GM23338 (cell line): ENCODE data around the gene ZNF674. TPM values are rescaled to one million over a fixed set of nuclear protein-coding genes. Genes with fewer than 3 reads are reported as not detected.

Experiments used
- ATAC-seq: fragments of 200-7000 bp; cut with Tn5 transposase; 3 replicates; pipeline ENCODE4 v1.9.1; 2020
- DNase-seq: peaks from one replicate; pipeline ENCODE4 v3.0.0-alpha.2; 2015; ENCODE audit warnings: low spot score
- H2AFZ ChIP-seq: fragments of 200-600 bp; sonication (generic); 2 replicates; pipeline ENCODE4 v1.8.0; 2016; ENCODE audit warnings: antibody characterized with exemption, mild to moderate bottlenecking, moderate library complexity
- H3F3A ChIP-seq: fragments of 200-600 bp; sonication (generic); replicated peaks from 2 replicates; pipeline ENCODE4 v1.8.0; 2017; ENCODE audit warnings: antibody characterized with exemption, mixed run types, low read depth
- H3K27ac ChIP-seq: fragments of 200-600 bp; sonication (generic); 2 replicates; pipeline ENCODE4 v1.6.1; 2016; ENCODE audit warnings: low read depth
- H3K27me3 ChIP-seq: fragments of 200-600 bp; sonication (generic); 2 replicates; pipeline ENCODE4 v1.8.0; 2016; ENCODE audit warnings: mild to moderate bottlenecking, mixed run types, moderate library complexity; ENCODE audit not compliant: insufficient read depth
- H3K36me3 ChIP-seq: fragments of 200-600 bp; sonication (generic); 2 replicates; pipeline ENCODE4 v1.8.0; 2016; ENCODE audit warnings: mild to moderate bottlenecking; ENCODE audit not compliant: insufficient read depth
- H3K4me1 ChIP-seq: fragments of 200-600 bp; sonication (generic); 2 replicates; pipeline ENCODE4 v1.8.0; 2016; ENCODE audit warnings: mild to moderate bottlenecking, moderate library complexity; ENCODE audit not compliant: insufficient read depth
- H3K4me2 ChIP-seq: fragments of 200-600 bp; sonication (generic); 2 replicates; pipeline ENCODE4 v1.7.1; 2017; ENCODE audit warnings: mixed run types
- H3K4me3 ChIP-seq: fragments of 200-600 bp; sonication (generic); 2 replicates; pipeline ENCODE4 v1.6.1; 2016; ENCODE audit warnings: mixed run types
- H3K79me2 ChIP-seq: fragments of 200-600 bp; sonication (generic); replicated peaks from 2 replicates; pipeline ENCODE4 v1.8.0; 2017; ENCODE audit warnings: mild to moderate bottlenecking; ENCODE audit not compliant: insufficient read depth
- H3K9me2 ChIP-seq: fragments of 200-600 bp; sonication (generic); 2 replicates; pipeline ENCODE4 v1.8.0; 2017; ENCODE audit not compliant: insufficient read depth
- H4K20me1 ChIP-seq: fragments of 200-600 bp; sonication (generic); replicated peaks from 2 replicates; pipeline ENCODE4 v1.8.0; 2017; ENCODE audit warnings: mild to moderate bottlenecking; ENCODE audit not compliant: insufficient read depth
- H3K27ac Mint-ChIP-seq: 2 replicates; pipeline ENCODE4 v1.8.0; 2020; ENCODE audit warnings: inconsistent platforms, mild to moderate bottlenecking, moderate library complexity, mixed read lengths
- H3K27me3 Mint-ChIP-seq: 3 replicates; pipeline ENCODE4 v1.8.0; 2022; ENCODE audit warnings: low read depth, mild to moderate bottlenecking, moderate library complexity, mixed read lengths, inconsistent platforms; ENCODE audit not compliant: insufficient read depth, poor library complexity
- H3K36me3 Mint-ChIP-seq: 3 replicates; pipeline ENCODE4 v1.8.0; 2021; ENCODE audit warnings: low read depth, mild to moderate bottlenecking, inconsistent platforms, moderate library complexity, mixed read lengths
- H3K4me1 Mint-ChIP-seq: 3 replicates; pipeline ENCODE4 v1.8.0; 2020; ENCODE audit warnings: mild to moderate bottlenecking, inconsistent platforms, mixed read lengths
- H3K4me3 Mint-ChIP-seq: 3 replicates; pipeline ENCODE4 v1.8.0; 2021; ENCODE audit warnings: moderate library complexity, mild to moderate bottlenecking, inconsistent platforms, mixed read lengths
- H3K9me3 Mint-ChIP-seq: 3 replicates; pipeline ENCODE4 v1.8.0; 2020; ENCODE audit warnings: moderate library complexity, mild to moderate bottlenecking, inconsistent platforms, mixed read lengths
- CREB1 ChIP-seq: fragments of 250-450 bp; sonication (Bioruptor Pico); IDR thresholded peaks from 2 replicates; pipeline ENCODE4 v1.5.0; 2020; ENCODE audit warnings: low read depth, mild to moderate bottlenecking, moderate library complexity
- ETS1 ChIP-seq: IDR thresholded peaks from 2 replicates; pipeline ENCODE4 v1.6.1; 2016; ENCODE audit warnings: antibody characterized with exemption
- EZH2 ChIP-seq: fragments of 200-600 bp; sonication (generic); IDR thresholded peaks from one replicate; pipeline ENCODE4 v1.8.0; 2017; ENCODE audit warnings: antibody characterized with exemption, mild to moderate bottlenecking, low read depth; ENCODE audit not compliant: unreplicated experiment
- EZH2phosphoT487 ChIP-seq: fragments of 200-600 bp; sonication (generic); IDR thresholded peaks from one replicate; pipeline ENCODE4 v1.8.1; 2018; ENCODE audit warnings: antibody characterized with exemption; ENCODE audit not compliant: unreplicated experiment
- JUNB ChIP-seq: IDR thresholded peaks from one replicate; pipeline ENCODE4 v1.6.1; 2016; ENCODE audit warnings: antibody characterized with exemption; ENCODE audit not compliant: unreplicated experiment
- NANOG ChIP-seq: IDR thresholded peaks from 2 replicates; pipeline ENCODE4 v1.6.1; 2016; ENCODE audit warnings: antibody characterized with exemption, borderline replicate concordance
- POLR2AphosphoS5 ChIP-seq: IDR thresholded peaks from 2 replicates; pipeline ENCODE4 v1.6.1; 2016; ENCODE audit warnings: antibody characterized with exemption, low read depth
- STAT1 ChIP-seq: IDR thresholded peaks from one replicate; pipeline ENCODE4 v1.6.1; 2016; ENCODE audit warnings: antibody characterized with exemption; ENCODE audit not compliant: unreplicated experiment
- ZNF114 ChIP-seq: fragments of 250-450 bp; sonication (Bioruptor Pico); IDR thresholded peaks from 2 replicates; pipeline ENCODE4 v1.5.0; 2020; ENCODE audit warnings: mild to moderate bottlenecking, moderate library complexity
- ZNF331 ChIP-seq: fragments of 250-450 bp; sonication (Bioruptor Pico); IDR thresholded peaks from 2 replicates; pipeline ENCODE4 v1.5.0; 2020; ENCODE audit warnings: low read depth, mild to moderate bottlenecking, moderate library complexity
- ZNF462 ChIP-seq: fragments of 250-450 bp; sonication (Bioruptor Pico); IDR thresholded peaks from 2 replicates; pipeline ENCODE4 v1.5.0; 2020; ENCODE audit warnings: mild to moderate bottlenecking, moderate library complexity
- polyA plus RNA-seq: library from polyadenylated mRNA; unstranded; fragments of >200 nt; fragmentation: Nextera tagmentation; extraction: Ambion mirVana; gene quantifications from 2 replicates; pipeline ENCODE4 v1.2.1, GENCODE V29; 2016
- total RNA-seq: library from RNA; depleted of rRNA; stranded (reverse); fragments of >200 nt; shearing (Covaris generic); gene quantifications from 2 replicates; pipeline ENCODE4 v1.2.3, GENCODE V29; 2014
- TF ChIP-seq, protein P1 (sequence below): IDR thresholded peaks from one replicate; pipeline ENCODE4 v1.6.1; 2018; ENCODE audit warnings: antibody characterized with exemption; ENCODE audit not compliant: unreplicated experiment
- TF ChIP-seq, protein P2 (sequence below), 2 experiments: fragments of 200-600 bp in 1 of 2; sonication (generic) in 1 of 2; conservative IDR thresholded peaks; 2 replicates each; pipeline versions ENCODE4 v1.5.1 to v1.6.1; 2016 to 2017; ENCODE audit warnings: antibody characterized with exemption in 2 of 2, low read depth in 2 of 2, mild to moderate bottlenecking in 2 of 2, moderate library complexity in 1 of 2

The ZNF674 gene
- total and polyA plus RNA-seq, 2 experiments from 2014 or later = 3.0 to 5.5 TPM

DNA sequence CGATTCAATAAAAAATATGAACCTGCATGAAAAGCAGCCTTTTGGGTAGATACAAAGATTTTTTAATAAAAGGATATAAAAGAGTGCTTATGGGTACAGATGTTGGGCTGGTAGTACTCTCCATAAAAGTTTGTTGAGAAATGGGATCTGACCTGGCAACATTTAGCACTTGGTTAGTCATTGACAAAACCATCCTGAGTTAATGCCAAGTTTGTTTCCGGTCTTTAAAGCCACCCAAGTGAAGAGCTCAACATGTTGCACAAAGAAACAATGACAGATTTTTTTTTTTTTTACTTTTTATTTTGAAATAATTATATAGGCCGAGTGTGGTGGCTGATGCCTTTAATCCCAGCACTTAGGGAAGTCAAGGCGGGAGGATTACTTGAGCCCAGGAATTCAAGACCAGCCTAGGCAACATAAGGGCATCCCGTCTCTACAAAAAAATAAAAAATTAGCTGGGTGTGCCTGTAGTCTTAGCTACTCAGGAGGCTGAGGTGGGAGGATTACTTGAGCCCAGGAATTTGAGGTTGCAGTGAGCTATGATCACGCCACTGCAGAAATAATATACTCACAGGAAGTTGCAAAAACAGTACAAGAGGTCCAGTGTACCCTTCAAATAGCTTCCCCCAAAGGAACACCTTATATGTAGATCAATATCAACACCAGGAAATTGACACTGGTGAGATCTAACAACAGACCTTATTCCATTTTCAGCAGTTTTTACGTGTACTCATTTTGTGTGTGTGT, 44.9 kb upstream of the ZNF674 start:
- peaks cover 45% of the 10 kb centered on the region for H3K4me1 Mint-ChIP-seq
- TF ChIP-seq ETS1 (no peak), ZNF331 (CRISPR knock-in tag) (no peak), ZNF114 (CRISPR knock-in tag) (no peak), ZNF462 (CRISPR knock-in tag) (no peak), CREB1 (CRISPR knock-in tag) (no peak), POLR2AphosphoS5 (no peak), JUNB (no peak), NANOG (no peak), STAT1 (no peak), EZH2 (no peak), EZH2phosphoT487 (no peak)
- TF ChIP-seq, protein P1, sequence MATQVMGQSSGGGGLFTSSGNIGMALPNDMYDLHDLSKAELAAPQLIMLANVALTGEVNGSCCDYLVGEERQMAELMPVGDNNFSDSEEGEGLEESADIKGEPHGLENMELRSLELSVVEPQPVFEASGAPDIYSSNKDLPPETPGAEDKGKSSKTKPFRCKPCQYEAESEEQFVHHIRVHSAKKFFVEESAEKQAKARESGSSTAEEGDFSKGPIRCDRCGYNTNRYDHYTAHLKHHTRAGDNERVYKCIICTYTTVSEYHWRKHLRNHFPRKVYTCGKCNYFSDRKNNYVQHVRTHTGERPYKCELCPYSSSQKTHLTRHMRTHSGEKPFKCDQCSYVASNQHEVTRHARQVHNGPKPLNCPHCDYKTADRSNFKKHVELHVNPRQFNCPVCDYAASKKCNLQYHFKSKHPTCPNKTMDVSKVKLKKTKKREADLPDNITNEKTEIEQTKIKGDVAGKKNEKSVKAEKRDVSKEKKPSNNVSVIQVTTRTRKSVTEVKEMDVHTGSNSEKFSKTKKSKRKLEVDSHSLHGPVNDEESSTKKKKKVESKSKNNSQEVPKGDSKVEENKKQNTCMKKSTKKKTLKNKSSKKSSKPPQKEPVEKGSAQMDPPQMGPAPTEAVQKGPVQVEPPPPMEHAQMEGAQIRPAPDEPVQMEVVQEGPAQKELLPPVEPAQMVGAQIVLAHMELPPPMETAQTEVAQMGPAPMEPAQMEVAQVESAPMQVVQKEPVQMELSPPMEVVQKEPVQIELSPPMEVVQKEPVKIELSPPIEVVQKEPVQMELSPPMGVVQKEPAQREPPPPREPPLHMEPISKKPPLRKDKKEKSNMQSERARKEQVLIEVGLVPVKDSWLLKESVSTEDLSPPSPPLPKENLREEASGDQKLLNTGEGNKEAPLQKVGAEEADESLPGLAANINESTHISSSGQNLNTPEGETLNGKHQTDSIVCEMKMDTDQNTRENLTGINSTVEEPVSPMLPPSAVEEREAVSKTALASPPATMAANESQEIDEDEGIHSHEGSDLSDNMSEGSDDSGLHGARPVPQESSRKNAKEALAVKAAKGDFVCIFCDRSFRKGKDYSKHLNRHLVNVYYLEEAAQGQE = no peak
- TF ChIP-seq, protein P2, sequence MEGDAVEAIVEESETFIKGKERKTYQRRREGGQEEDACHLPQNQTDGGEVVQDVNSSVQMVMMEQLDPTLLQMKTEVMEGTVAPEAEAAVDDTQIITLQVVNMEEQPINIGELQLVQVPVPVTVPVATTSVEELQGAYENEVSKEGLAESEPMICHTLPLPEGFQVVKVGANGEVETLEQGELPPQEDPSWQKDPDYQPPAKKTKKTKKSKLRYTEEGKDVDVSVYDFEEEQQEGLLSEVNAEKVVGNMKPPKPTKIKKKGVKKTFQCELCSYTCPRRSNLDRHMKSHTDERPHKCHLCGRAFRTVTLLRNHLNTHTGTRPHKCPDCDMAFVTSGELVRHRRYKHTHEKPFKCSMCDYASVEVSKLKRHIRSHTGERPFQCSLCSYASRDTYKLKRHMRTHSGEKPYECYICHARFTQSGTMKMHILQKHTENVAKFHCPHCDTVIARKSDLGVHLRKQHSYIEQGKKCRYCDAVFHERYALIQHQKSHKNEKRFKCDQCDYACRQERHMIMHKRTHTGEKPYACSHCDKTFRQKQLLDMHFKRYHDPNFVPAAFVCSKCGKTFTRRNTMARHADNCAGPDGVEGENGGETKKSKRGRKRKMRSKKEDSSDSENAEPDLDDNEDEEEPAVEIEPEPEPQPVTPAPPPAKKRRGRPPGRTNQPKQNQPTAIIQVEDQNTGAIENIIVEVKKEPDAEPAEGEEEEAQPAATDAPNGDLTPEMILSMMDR (conservative IDR thresholded peaks at IDR 0.05; ENCODE audit: low read depth in 2 of 2) = no peak
- H3K27ac Mint-ChIP-seq = no peak overlapping the region
- no peak overlapping the region for H3K4me3 Mint-ChIP-seq
- Histone ChIP-seq H3K4me3 (no peak overlapping the region), H3K36me3 (no peaks in the 10 kb centered on the region), H3K9me2 (no peaks in the 10 kb centered on the region), H3K79me2 (peaks cover 62% of the 10 kb centered on the region), H3K4me2 (0 out of 2 replicates have a peak overlapping the region, but pooled peaks have one; percentile 26), H3F3A (no peaks in the 10 kb centered on the region), H4K20me1 (no peaks in the 10 kb centered on the region), H3K4me1 (peaks cover 27% of the 10 kb centered on the region), H3K27ac (no peak overlapping the region), H2AFZ (no peak overlapping the region), H3K27me3 (no peaks in the 10 kb centered on the region)
- no peak for DNase-seq
- peaks cover 3% of the 10 kb centered on the region; the same call in 1 of the 3 replicates for H3K36me3 Mint-ChIP-seq
- no peaks in the 10 kb centered on the region for H3K9me3 Mint-ChIP-seq
- ATAC-seq = no peak
- H3K27me3 Mint-ChIP-seq = no peaks in the 10 kb centered on the region
